ENCODE data around the gene MYEOV.

DNA sequence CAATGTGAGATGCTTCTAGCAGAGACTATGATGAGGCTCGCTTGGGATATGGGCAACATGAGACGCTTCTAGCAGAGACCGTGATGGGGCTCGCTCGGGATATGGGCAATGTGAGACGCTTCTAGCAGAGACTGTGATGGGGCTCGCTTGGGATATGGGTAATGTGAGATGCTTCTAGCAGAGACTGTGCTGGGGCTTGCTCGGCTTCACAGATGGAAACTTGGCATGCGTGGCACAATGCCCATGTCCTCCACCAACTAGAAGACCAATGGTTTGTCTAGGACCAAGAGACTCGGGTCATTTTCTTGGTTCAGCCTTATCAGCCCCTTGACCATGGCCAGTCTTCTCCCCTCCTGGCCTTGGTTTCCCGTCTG lies 7.1 kb downstream of the MYEOV start:
- TF ChIP-seq BMI1 (IDR thresholded peaks at IDR 0.05; ENCODE audit: borderline replicate concordance) (no peak), EP300 (IDR thresholded peaks at IDR 0.05; ENCODE audit: borderline replicate concordance in 1 of 2, control insufficient read depth in 1 of 2, low read depth in 2 of 2, low read length in 2 of 2) (no peak), EZH2 (IDR thresholded peaks at IDR 0.05; ENCODE audit: borderline replicate concordance, control insufficient read depth, low read depth, low read length) (no peak), CHD4 (IDR thresholded peaks at IDR 0.05) (no peak)
- TF ChIP-seq, protein P1, sequence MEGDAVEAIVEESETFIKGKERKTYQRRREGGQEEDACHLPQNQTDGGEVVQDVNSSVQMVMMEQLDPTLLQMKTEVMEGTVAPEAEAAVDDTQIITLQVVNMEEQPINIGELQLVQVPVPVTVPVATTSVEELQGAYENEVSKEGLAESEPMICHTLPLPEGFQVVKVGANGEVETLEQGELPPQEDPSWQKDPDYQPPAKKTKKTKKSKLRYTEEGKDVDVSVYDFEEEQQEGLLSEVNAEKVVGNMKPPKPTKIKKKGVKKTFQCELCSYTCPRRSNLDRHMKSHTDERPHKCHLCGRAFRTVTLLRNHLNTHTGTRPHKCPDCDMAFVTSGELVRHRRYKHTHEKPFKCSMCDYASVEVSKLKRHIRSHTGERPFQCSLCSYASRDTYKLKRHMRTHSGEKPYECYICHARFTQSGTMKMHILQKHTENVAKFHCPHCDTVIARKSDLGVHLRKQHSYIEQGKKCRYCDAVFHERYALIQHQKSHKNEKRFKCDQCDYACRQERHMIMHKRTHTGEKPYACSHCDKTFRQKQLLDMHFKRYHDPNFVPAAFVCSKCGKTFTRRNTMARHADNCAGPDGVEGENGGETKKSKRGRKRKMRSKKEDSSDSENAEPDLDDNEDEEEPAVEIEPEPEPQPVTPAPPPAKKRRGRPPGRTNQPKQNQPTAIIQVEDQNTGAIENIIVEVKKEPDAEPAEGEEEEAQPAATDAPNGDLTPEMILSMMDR (IDR thresholded peaks at IDR 0.05 in 2 of 3, conservative IDR thresholded peaks at IDR 0.05 in 1 of 3; ENCODE audit: control insufficient read depth in 2 of 3, extremely low read depth in 1 of 3, insufficient read depth in 1 of 3, low read depth in 3 of 3, low read length in 3 of 3): no peak
- TF ChIP-seq, protein P2, sequence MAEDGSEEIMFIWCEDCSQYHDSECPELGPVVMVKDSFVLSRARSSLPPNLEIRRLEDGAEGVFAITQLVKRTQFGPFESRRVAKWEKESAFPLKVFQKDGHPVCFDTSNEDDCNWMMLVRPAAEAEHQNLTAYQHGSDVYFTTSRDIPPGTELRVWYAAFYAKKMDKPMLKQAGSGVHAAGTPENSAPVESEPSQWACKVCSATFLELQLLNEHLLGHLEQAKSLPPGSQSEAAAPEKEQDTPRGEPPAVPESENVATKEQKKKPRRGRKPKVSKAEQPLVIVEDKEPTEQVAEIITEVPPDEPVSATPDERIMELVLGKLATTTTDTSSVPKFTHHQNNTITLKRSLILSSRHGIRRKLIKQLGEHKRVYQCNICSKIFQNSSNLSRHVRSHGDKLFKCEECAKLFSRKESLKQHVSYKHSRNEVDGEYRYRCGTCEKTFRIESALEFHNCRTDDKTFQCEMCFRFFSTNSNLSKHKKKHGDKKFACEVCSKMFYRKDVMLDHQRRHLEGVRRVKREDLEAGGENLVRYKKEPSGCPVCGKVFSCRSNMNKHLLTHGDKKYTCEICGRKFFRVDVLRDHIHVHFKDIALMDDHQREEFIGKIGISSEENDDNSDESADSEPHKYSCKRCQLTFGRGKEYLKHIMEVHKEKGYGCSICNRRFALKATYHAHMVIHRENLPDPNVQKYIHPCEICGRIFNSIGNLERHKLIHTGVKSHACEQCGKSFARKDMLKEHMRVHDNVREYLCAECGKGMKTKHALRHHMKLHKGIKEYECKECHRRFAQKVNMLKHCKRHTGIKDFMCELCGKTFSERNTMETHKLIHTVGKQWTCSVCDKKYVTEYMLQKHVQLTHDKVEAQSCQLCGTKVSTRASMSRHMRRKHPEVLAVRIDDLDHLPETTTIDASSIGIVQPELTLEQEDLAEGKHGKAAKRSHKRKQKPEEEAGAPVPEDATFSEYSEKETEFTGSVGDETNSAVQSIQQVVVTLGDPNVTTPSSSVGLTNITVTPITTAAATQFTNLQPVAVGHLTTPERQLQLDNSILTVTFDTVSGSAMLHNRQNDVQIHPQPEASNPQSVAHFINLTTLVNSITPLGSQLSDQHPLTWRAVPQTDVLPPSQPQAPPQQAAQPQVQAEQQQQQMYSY (CRISPR knock-in tag; IDR thresholded peaks at IDR 0.05): no peak
- TF ChIP-seq, protein P3, sequence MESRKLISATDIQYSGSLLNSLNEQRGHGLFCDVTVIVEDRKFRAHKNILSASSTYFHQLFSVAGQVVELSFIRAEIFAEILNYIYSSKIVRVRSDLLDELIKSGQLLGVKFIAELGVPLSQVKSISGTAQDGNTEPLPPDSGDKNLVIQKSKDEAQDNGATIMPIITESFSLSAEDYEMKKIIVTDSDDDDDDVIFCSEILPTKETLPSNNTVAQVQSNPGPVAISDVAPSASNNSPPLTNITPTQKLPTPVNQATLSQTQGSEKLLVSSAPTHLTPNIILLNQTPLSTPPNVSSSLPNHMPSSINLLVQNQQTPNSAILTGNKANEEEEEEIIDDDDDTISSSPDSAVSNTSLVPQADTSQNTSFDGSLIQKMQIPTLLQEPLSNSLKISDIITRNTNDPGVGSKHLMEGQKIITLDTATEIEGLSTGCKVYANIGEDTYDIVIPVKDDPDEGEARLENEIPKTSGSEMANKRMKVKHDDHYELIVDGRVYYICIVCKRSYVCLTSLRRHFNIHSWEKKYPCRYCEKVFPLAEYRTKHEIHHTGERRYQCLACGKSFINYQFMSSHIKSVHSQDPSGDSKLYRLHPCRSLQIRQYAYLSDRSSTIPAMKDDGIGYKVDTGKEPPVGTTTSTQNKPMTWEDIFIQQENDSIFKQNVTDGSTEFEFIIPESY (IDR thresholded peaks at IDR 0.05): no peak
